ENCODE results near the gene PCAT6.
A peak's percentile ranks its signal among the peaks of the same experiment; 100 is the strongest.
"Not testable (repeated sequence)": the region's sequence is repeated elsewhere in the genome, so short reads cannot be mapped to it uniquely, and the experiment has no call there.

The PCAT6 gene

GRCh38 chr1:202807451-202807925 is 3.3 kb upstream of the PCAT6 start:
- no peak for DNase-seq (ENCODE audit: low spot score)

- peak; percentile 58 for DNase-seq (ENCODE audit: low spot score)
Measured at GRCh38 chr1:202807926-202808757, 2.6 kb upstream of the PCAT6 start, which contains the start of gene KDM5B. TSS of gene KDM5B (minus strand) at chr1:202808421. CDS start at chr1:202808305, 116 bp downstream.

GRCh38 chr1:202809597-202810159 is 1.1 kb upstream of the PCAT6 start:
- no peak for DNase-seq (ENCODE audit: low spot score)

DNA sequence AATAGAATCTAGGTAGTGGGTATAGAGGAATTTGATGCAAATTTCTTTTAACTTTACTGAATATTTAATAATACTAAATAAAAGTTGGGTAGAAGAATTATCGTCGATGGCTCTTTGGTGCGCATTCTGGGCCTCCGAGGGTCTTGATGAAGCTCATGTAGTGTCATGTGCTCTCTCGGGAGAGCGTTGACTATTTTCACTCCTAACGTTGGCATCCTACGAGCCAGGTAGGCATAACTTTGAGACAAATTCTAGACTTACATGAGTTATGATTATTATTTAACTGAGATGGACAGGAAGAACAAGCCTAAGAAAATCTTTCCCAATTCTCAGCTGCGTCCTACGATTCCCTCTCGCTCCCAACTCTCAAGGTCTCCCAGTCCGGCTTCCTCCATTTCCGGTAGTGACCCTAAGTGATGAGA is 550 bp upstream of the PCAT6 start:
- DNase-seq (ENCODE audit: low spot score) = no peak

DNA sequence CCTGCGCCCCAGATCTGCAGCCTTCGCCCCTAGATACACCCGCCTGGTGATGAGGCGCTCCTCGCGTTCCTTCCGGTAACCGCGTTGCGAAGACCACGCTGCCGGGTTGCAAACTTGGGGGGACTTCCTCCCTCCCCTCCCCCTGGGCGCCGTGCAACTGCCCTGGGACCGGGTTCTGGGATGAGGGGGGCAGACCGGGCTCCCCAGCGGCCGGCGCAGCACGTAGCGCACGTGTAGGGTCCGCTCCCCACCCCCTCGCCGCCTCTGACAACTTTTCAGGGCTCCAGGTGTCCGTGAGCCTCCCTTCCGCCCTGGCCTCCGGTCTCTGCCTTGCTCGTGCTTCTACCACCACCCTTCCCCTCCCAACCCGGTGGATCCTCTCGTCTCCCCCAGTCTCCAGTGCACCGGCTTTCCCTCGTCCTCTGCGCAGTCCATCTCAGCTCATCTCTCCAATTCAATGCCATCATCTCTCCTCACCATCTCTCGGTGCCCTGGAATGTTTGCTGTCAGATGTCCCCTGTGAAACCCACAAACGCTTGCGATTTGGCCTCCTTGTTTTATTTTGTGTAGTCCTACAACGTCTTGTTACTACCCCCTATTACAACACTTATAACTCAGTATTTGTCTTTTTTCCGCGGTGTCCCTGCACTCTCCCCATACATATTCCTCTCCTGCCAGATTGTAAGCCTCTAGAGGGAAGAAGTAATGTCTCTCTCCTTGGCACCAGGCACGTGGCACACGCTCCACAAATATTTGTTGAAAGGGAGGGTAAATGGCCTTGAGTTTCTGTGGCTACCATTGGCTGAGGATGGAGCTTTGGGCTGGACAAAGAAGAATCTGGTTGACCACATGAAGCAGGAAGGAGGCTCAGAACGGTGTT is 782 bp downstream of the PCAT6 start:
- no peak for DNase-seq (ENCODE audit: low spot score)

DNA sequence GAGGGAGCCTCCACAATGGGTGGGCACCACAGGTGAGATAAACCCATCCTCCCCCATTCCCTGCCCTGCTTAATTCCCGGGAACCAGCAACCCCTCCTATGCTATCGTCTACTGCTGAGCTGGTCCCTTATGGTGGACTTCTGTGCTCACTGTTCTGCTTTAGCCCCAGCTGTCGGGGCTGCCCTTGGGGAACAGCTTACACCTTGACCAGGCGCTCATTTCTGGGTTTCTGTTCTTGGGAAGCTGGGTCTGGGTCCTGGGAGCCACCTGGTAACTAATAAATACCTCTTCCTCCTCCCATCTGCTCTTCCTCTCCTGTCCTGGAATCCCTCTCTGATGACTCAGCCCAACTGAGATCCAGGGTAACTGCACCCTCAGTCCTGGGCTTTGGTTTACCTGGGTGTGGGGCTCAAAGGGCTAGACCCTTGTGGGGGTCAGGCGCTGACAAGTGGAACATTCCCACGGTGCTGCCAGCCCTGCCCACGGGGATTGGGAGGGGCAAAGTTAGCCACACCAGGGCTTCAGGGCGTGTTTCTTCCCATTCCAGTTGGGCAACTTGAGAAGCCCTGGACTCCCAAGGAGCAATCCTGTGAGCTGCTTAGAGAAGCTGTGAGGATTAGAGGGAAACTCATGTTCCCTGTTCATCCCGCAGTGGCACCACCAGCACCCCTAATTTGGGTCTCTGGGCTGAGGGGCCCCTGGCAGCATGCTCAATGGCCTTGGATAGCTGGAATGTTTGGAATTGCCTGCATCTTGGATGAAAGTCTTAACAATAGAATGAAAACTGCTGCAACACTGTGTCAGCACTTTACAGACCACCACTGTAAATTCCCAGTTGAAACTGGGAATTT is 1.6 kb downstream of the PCAT6 start:
- no peak for DNase-seq (ENCODE audit: low spot score)

GRCh38 chr1:202815120-202815519 is 4.4 kb downstream of the PCAT6 start:
- DNase-seq (ENCODE audit: low spot score) = no peak

- no peak for DNase-seq (ENCODE audit: low spot score)
Measured at GRCh38 chr1:202818819-202819218, 8.1 kb downstream of the PCAT6 start.

DNA sequence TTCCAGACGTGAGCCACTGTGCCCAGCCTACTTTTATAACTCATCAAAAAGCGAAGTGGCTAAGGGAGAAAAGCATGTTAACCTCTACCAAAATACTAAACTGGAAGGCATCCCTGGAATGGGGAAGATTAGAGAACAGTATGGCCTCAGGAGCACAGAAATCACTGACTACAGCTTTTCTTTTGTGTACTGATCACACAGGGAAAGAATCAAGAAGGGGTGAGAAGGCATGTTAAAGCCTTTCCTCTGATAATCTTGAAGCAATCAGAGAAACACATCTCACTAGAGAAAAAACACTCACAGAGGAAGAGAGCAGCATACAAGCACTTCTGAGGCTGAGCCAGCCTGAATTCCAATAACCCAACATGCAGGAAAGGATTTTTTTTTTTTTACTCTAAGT is 10.7 kb downstream of the PCAT6 start:
- no peak for DNase-seq (ENCODE audit: low spot score)

DNA sequence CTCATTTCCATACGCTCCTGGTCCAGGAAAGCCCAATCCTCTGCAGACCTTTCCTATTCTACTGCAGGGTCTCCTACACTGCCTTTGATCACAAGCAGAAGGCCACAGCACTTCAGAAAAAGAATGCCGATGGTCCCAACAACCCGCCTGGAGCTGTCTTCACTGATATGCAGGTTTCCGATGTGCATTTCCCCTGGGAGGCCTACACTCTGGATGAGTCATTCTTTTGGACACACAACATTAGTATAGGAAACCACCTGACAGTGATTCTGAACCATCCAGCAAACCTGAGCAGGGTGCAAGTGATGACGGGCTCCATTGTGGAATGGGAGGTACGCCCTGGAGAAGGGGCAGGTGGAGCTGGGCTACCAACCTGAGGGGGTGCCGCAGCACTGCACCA is 15.0 kb downstream of the PCAT6 start:
- DNase-seq (ENCODE audit: low spot score) = no peak

GRCh38 chr1:202829223-202829622 is 18.5 kb downstream of the PCAT6 start:
- DNase-seq (ENCODE audit: low spot score) = not testable (repeated sequence)

DNA sequence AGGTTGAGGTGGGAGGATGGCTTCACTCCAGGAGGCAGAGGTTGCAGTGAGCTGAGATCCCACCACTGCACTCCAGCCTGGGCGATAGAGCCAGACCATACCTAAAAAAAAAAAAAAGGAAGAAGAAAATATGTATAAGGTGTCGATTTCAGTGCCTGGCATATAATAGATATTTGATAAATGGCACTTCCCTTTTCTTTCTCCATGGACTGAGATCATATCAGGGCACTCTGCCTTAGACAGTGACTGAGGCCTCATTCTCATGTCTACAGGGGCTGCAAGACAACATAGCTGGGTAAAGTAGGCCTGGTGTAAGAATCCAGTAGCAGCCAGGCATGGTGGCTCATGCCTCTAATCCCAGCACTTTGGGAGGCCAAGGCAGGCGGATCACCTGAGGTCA is 21.2 kb downstream of the PCAT6 start:
- DNase-seq (ENCODE audit: low spot score) = no peak

- DNase-seq (ENCODE audit: low spot score) = no peak
Measured at GRCh38 chr1:202834771-202835547, 24.2 kb downstream of the PCAT6 start.

DNA sequence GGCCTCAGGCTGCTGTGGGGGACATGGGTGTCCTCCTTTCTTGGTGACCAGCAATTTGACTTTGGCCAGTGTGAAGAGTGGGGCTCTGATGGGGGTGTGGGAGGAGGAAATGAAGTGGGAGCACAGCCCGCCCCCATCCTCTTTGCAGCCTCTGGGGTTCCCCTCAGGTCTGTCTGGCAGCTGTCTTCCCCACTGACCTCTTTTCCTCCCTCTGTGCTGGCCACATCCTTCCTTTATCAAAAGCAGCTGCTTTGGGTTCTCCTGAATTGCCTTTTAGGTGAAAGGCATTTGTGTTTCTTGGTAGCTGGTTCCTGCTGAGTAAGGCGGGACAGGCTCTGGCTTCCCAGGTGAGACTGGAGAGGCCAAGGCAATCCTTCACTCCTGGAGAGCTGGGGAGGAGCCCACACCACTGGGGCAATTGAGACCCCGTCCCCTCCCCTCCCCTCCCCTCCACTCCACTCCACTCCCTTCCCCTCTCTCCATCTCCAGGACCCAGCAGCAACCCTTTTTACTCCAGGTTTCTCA is 24.9 kb downstream of the PCAT6 start:
- DNase-seq (ENCODE audit: low spot score) = no peak

GRCh38 chr1:202836623-202837403 is 26.1 kb downstream of the PCAT6 start:
- DNase-seq (ENCODE audit: low spot score) = no peak

GRCh38 chr1:202837746-202838262 is 27.1 kb downstream of the PCAT6 start:
- DNase-seq (ENCODE audit: low spot score) = no peak

GRCh38 chr1:202843081-202843480 is 32.3 kb downstream of the PCAT6 start:
- DNase-seq (ENCODE audit: low spot score) = no peak

DNA sequence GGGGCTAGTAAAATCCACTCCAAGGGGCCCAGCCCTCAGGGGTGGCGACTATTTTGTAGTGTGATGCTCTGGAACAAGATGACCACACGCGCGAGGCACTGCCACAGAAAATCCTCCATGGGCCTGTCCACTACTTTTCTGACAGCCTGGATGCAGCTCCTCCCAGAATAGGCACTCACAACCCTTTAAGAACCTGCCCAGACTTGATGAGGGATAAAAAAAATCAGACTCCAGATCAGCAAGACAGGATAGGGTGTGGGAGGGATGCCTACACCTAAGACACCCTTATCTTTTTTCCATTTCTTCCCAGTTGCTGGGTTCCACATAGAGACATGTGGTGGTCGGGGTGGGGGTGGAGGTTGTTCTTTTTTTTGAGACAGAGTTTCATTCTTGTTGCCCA is 33.5 kb downstream of the PCAT6 start:
- no peak for DNase-seq (ENCODE audit: low spot score)

DNA sequence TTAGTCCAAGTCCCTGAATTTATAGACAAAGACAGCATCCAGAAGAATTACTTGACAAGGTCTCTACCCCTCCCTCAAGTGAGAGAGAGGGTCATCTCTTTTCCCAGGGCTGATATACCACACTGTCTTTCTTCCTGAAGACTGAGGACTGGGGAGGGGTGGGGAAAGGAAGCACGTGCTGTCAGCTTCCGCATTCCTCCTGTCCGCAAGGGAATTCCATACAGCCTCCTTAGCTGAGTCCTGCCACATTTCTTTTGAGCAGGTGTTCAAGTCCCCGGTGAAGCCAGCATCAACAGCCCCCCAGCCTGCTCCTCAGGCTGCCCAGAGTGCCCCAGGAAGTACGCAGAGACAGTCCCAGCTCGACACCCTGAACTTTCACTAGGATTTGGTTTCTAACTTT is 34.2 kb downstream of the PCAT6 start:
- DNase-seq (ENCODE audit: low spot score) = no peak

GRCh38 chr1:202848191-202848542 is 37.4 kb downstream of the PCAT6 start:
- peak; percentile 61 for DNase-seq (ENCODE audit: low spot score)
